Adrenal gland (tissue), 12 donors: ENCODE measurements around the gene CDON. TPM values are rescaled to one million over a fixed set of nuclear protein-coding genes. Genes with fewer than 3 reads are reported as not detected.

ENCODE experiments used
- DNase-seq, 7 donors: peaks; one replicate each; pipeline ENCODE4 v3.0.0-alpha.2; 2019 to 2020
- H3K27ac ChIP-seq, 5 donors: fragments of 200-600 bp; sonication (generic) in 4 of 5; 1 replicate in 3 of 5; 2 replicates in 2 of 5; pipeline versions ENCODE4 v1.5.1 to v1.8.0; 2016 to 2020; ENCODE audit warnings: mild to moderate bottlenecking in 1 of 5
- H3K27me3 ChIP-seq: fragments of 200-600 bp; 2 replicates; pipeline ENCODE4 v1.8.0; 2021
- H3K36me3 ChIP-seq, 2 donors: fragments of 200-600 bp; replicated peaks in 1 of 2; 1 replicate in 1 of 2; 2 replicates in 1 of 2; pipeline versions ENCODE4 v1.5.1 to v1.8.0; 2018 to 2022
- H3K4me1 ChIP-seq, 2 donors: fragments of 200-600 bp; replicated peaks in 1 of 2; 1 replicate in 1 of 2; 2 replicates in 1 of 2; pipeline versions ENCODE4 v1.5.1 to v1.8.0; 2018 to 2021
- H3K4me3 ChIP-seq, 4 donors: fragments of 200-600 bp; sonication (generic) in 3 of 4; one replicate each; pipeline ENCODE4 v1.5.1; 2016 to 2018
- H3K9me3 ChIP-seq, 3 donors: fragments of 200-600 bp; sonication (generic) in 1 of 3; replicated peaks in 1 of 3; 1 replicate in 2 of 3; 2 replicates in 1 of 3; pipeline versions ENCODE4 v1.5.1 to v1.8.0; 2016 to 2021
- POLR2A ChIP-seq, 2 donors: fragments of 450-650 bp; IDR thresholded peaks; one replicate each; pipeline ENCODE4 v1.6.1; 2017; ENCODE audit warnings: antibody characterized with exemption in 2 of 2, mild to moderate bottlenecking in 2 of 2, moderate library complexity in 1 of 2
- whole genome bisulfite sequencing, 4 donors: extraction: QIAGEN DNeasy Blood & Tissue Kit in 2 of 4; methylation state at CpG; one replicate each; pipeline versions ENCODE4 v1.1.5 to v1.1.7; 2013 to 2017; 5-methylcytosine and 5-hydroxymethylcytosine counted together
- intact Hi-C, 2 donors: fragments of 100-400 bp; cut with DNase I; formaldehyde crosslinking; loops; one replicate each; pipeline versions ENCODE4 v1.14.1 to v1.15.0; 2022 to 2023
- polyA plus RNA-seq, 3 donors: library from polyadenylated mRNA; stranded (reverse); fragments of 200-250 nt in 2 of 3; fragments of 350-450 nt in 1 of 3; fragmentation: Illumina TruSeq in 1 of 3; extraction: RNeasy Lipid Tissue Mini Kit (QIAGEN cat#74804) in 1 of 3; gene quantifications; one replicate each; pipeline ENCODE4 v1.2.3, GENCODE V29; 2013 to 2014
- total RNA-seq, 9 donors: library from RNA; depleted of rRNA in 4 of 9; stranded (reverse); fragments of >200 nt in 4 of 9; fragments of 120-200 nt in 1 of 9; fragmentation: NEBNext Ultra II Directional in 1 of 9; extraction: Animal tissue kit (Norgen Biotek cat#: 25700) in 1 of 9; gene quantifications; one replicate each; pipeline versions ENCODE4 v1.1.0 to v1.2.4, GENCODE V29; 2013 to 2023
- TF ChIP-seq, protein P1 (sequence below), 6 experiments: fragments of 450-650 bp in 4 of 6; fragments of 200-600 bp in 2 of 6; sonication (generic) in 1 of 6; IDR thresholded peaks; 1 replicate in 5 of 6; 2 replicates in 1 of 6; pipeline versions ENCODE4 v1.5.1 to v1.8.0; 2016 to 2021; ENCODE audit warnings: antibody characterized with exemption in 6 of 6, mild to moderate bottlenecking in 2 of 6, moderate library complexity in 1 of 6
- donor health status: healthy with polysubstance abuse.
- donor health status: Bipolar disorder and iron deficiency.
- donor health status: DM: yes; HTN: yes; CAD: no.
- donor health status: DM: no; HTN: no; CAD: no.
- donor health status: DM: no; HTN: no; CAD: no.
- donor health status: DM: yes; HTN: yes; CAD: no.

Gene CDON
- total and polyA plus RNA-seq, 12 donors: 0.90 to 12.1 (median 3.9) TPM

DNA sequence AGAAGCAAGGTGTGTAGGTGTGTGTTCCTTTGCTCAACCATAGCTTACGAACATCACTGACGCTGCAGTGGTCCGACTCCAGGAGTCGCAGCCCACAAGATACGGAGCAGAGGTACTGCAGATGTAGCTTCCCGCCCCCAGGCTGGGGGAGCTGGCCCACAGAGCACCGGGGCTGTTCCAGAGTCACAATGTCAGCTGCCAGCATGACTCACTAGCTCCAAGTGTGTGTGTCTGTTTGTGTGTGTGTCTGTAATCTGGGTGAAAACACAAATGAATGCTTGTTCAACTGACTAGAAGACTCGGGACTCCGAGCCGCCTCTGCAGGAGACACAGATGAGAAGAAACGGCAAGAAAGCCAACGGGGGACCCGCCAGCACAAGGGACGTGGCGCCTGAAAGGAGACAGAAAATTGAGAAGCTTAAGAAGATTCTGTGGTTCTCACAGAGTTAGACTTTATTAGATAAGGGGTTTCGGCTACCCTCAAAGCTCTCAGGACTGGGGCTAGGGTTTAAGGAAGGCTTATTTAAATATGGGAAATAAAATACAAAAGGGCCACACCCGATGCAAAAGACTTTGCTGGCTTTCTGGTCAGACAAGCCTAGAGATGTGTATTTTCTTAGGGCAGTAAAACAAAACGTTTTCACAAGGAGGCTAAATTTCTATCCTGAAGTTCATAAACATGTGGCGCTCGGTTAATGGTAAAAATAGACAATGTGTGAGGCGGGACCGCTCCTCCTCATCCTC is 106.1 kb downstream of the CDON start:
- no peaks in the 10 kb centered on the region for H3K9me3 ChIP-seq
- TF ChIP-seq POLR2A (IDR thresholded peaks at IDR 0.05): no peak
- TF ChIP-seq, protein P1, sequence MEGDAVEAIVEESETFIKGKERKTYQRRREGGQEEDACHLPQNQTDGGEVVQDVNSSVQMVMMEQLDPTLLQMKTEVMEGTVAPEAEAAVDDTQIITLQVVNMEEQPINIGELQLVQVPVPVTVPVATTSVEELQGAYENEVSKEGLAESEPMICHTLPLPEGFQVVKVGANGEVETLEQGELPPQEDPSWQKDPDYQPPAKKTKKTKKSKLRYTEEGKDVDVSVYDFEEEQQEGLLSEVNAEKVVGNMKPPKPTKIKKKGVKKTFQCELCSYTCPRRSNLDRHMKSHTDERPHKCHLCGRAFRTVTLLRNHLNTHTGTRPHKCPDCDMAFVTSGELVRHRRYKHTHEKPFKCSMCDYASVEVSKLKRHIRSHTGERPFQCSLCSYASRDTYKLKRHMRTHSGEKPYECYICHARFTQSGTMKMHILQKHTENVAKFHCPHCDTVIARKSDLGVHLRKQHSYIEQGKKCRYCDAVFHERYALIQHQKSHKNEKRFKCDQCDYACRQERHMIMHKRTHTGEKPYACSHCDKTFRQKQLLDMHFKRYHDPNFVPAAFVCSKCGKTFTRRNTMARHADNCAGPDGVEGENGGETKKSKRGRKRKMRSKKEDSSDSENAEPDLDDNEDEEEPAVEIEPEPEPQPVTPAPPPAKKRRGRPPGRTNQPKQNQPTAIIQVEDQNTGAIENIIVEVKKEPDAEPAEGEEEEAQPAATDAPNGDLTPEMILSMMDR (IDR thresholded peaks at IDR 0.05): no peak
- 79 to 82% (median 81%) methylated on average over 22 of the region's 22 CpGs for WGBS, 4 donors
- no peaks in the 10 kb centered on the region for H3K27me3 ChIP-seq
- no peaks in the 10 kb centered on the region for H3K36me3 ChIP-seq
- no peak overlapping the region for H3K27ac ChIP-seq
- H3K4me3 ChIP-seq: no peak overlapping the region
- no peak for DNase-seq
- intact Hi-C loops: no loop called here
- peaks cover 0 to 3% of the 10 kb centered on the region in 2 donors for H3K4me1 ChIP-seq

DNA sequence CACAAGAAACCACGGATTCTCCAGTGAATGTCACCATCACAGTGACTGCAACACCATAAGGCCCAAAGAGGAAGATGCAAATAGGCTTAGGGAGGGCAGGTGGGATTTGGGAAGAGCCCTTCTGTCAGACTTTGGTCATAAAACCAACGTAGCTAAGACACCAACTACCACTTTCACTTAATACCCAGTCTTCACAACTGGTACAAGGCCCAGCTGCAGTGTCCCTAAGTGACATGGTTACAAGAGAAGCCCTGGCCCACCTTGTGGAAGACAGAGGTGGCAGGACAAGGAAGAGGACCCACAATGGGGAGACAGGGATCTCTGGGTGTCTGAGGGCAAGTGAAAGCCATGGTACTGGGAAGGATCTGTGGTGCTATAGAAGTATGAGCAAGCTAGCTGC is 106.8 kb downstream of the CDON start:
- 86 to 96% (median 93%) methylated on average over 2 of the region's 2 CpGs for WGBS, 4 donors
- no peak overlapping the region for H3K27ac ChIP-seq
- no peak overlapping the region for H3K4me3 ChIP-seq
- intact Hi-C loops: no loop called here
- no peaks in the 10 kb centered on the region for H3K36me3 ChIP-seq
- TF ChIP-seq, protein P1 (IDR thresholded peaks at IDR 0.05): no peak
- no peak for TF ChIP-seq POLR2A (IDR thresholded peaks at IDR 0.05)
- H3K4me1 ChIP-seq: peaks cover 0 to 3% of the 10 kb centered on the region in 2 donors
- no peaks in the 10 kb centered on the region for H3K27me3 ChIP-seq
- no peak for DNase-seq
- H3K9me3 ChIP-seq: no peaks in the 10 kb centered on the region

DNA sequence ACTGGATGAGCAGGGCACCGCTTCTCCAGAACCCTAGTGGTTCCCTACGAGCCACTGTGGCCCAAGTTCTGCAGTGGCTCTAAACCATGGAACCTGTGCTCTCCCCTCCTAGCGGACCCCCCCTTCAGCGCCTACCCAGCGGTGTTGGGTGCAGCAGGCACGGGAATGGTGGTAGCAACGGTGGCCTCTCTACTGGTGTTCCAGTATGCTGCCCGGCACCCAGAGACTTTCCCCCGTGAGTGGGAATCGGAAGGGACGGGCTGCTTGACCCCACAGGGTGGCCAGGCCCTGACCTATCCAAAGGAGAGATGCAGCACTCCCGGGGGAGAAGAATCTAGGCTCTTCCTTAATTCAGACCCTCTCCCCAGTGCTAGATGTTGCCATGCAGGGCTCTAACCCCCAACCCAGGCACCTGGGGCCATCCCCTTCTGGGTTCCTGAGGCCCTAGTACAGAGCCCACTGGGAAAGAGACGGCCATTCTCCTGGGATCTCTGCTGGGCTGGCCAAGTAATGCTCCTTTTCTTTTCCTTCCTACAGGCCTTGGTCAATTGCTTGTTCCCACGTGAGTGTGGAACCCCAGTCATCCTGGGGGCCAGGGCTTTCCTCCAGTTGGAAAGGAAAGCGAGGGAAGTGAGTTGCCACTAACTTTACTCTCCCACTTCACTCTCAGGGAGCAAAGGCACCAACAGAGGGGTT is 107.6 kb downstream of the CDON start:
- Histone ChIP-seq H3K27me3 (no peaks in the 10 kb centered on the region), H3K4me3 (no peak overlapping the region), H3K4me1 (peaks cover 0 to 3% of the 10 kb centered on the region in 2 donors), H3K27ac (no peak overlapping the region), H3K9me3 (no peaks in the 10 kb centered on the region), H3K36me3 (no peaks in the 10 kb centered on the region)
- intact Hi-C loops: no loop called here
- no peak for DNase-seq
- TF ChIP-seq, protein P1 (IDR thresholded peaks at IDR 0.05): no peak
- 81 to 92% (median 88%) methylated on average over 11 to 15 of the region's 15 CpGs for WGBS, 4 donors

DNA sequence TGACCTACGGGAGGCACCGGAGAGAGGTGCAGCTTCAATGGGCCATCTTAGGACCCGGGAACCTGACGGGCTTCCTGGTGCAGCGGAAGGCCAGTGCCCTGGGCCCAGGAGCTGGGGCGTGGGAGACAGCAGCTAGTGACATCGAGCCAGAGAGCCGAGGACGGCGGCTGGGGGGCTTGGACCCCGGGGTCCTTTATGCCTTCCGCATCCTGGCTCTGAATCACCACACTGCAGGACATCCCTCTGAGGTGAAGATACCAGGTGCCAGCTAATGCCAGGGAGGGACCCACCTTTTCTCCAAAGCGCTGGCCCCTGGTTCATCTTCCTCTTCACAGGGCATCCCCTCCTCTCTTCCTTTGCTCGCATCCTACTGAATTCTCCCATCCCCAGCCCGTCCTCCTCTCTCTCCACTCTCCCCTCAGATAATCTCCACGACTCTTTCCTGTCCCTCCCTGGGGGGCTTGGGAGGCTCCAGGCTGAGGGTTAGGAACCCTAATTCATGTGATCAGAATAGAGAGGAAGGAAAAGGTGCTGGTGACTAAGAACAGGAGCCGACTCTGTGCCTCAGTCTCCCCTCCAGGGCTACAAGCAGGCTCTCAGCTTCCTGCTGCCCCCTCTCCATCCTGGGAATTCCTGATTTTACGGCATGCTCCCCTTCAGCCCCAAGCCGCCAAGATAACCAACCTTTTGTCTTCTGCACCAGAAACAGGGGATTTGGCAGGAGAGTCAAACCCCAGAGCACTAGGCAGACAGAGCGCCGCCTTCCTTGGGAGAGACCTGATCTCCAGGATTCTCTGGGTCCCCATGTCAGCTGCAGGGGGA is 108.3 kb downstream of the CDON start:
- intact Hi-C loops: no loop called here
- 85 to 95% (median 89%) methylated on average over 16 to 21 of the region's 21 CpGs for WGBS, 4 donors

More for the DNA sequence above, 108.3 kb downstream of the CDON start:
- Histone ChIP-seq H3K9me3 (no peaks in the 10 kb centered on the region), H3K4me3 (no peak overlapping the region), H3K4me1 (peaks cover 0 to 3% of the 10 kb centered on the region in 2 donors), H3K36me3 (no peaks in the 10 kb centered on the region), H3K27me3 (no peaks in the 10 kb centered on the region), H3K27ac (no peak overlapping the region)
- no peak for DNase-seq
- TF ChIP-seq POLR2A (IDR thresholded peaks at IDR 0.05): no peak
- TF ChIP-seq, protein P1 (IDR thresholded peaks at IDR 0.05): no peak
